H1 (cell line): ENCODE data around the gene ETNK1. TPM values are rescaled to one million over a fixed set of nuclear protein-coding genes. Genes with fewer than 3 reads are reported as not detected.

Experiments
- BRCA1 ChIP-seq: IDR thresholded peaks from 2 replicates; pipeline ENCODE4 v1.6.1; 2012; ENCODE audit warnings: low read depth, low read length, improper control_type of control experiment
- JUN ChIP-seq: IDR thresholded peaks from 2 replicates; pipeline ENCODE4 v1.6.1; 2011; ENCODE audit warnings: low read depth, mild to moderate bottlenecking, improper control_type of control experiment, low read length
- NRF1 ChIP-seq: IDR thresholded peaks from 2 replicates; pipeline ENCODE4 v1.6.1; 2011; ENCODE audit warnings: mild to moderate bottlenecking, low read depth, low read length, improper control_type of control experiment
- POU5F1 ChIP-seq: IDR thresholded peaks from 2 replicates; pipeline ENCODE4 v1.6.1; 2011; ENCODE audit warnings: low read depth, mild to moderate bottlenecking, low read length, moderate library complexity
- SP1 ChIP-seq: IDR thresholded peaks from 2 replicates; pipeline ENCODE4 v1.6.1; 2011; ENCODE audit warnings: low read depth, low read length
- SRF ChIP-seq: IDR thresholded peaks from 2 replicates; pipeline ENCODE4 v1.6.1; 2011; ENCODE audit warnings: mild to moderate bottlenecking, low read depth, low read length, moderate library complexity
- SUZ12 ChIP-seq: fragments of 200-600 bp; sonication (generic); IDR thresholded peaks from 2 replicates; pipeline ENCODE4 v1.6.1; 2012; ENCODE audit warnings: mild to moderate bottlenecking, inconsistent platforms, low read length, moderate library complexity, mixed read lengths
- TEAD4 ChIP-seq: IDR thresholded peaks from 2 replicates; pipeline ENCODE4 v1.6.1; 2012; ENCODE audit warnings: low read depth, low read length, inconsistent platforms, mixed read lengths
- YY1 ChIP-seq: IDR thresholded peaks from 2 replicates; pipeline ENCODE4 v1.6.1; 2011; ENCODE audit warnings: low read depth, mild to moderate bottlenecking, low read length
- polyA plus RNA-seq, 7 experiments: library from polyadenylated mRNA; depleted of rRNA in 3 of 7; stranded (reverse) in 5 of 7; unstranded in 2 of 7; fragments of >200 nt in 5 of 7; fragments of 200-250 nt in 2 of 7; gene quantifications; 1 replicate in 5 of 7; 2 replicates in 1 of 7; 4 replicates in 1 of 7; pipeline versions ENCODE4 v1.2.1 to v1.2.3, GENCODE V29; 2011 to 2013; ENCODE audit warnings: missing spikeins in 2 of 7, mixed read lengths in 2 of 7
- total RNA-seq: library from RNA; stranded (reverse); fragmentation: NEBNext Ultra II Directional; extraction: Animal tissue kit (Norgen Biotek cat#: 25700); gene quantifications from 2 replicates; pipeline ENCODE4 v1.2.1, GENCODE V29; 2021

Gene ETNK1
- total and polyA plus RNA-seq, 2 of the 8 experiments (the other 6 are each of a cell fraction or from before 2014, with no cell fraction given), result 11.6 to 82.7 TPM

GRCh38 chr12:22635812-22636211 lies 10.8 kb downstream of the ETNK1 start (continued):
- no peak for TF ChIP-seq YY1
- TF ChIP-seq NRF1, result no peak
- TF ChIP-seq BRCA1, result no peak
- no peak for TF ChIP-seq SRF
- no peak for TF ChIP-seq POU5F1
- no peak for TF ChIP-seq SUZ12
- no peak for TF ChIP-seq SP1
- no peak for TF ChIP-seq JUN
- TF ChIP-seq TEAD4, result no peak
